ENCODE data around the gene LACTB. TPM values are rescaled to one million over a fixed set of nuclear protein-coding genes. Genes with fewer than 3 reads are reported as not detected.

Gene LACTB
- total and polyA plus RNA-seq, 2 experiments from 2014 or later = 15.2 to 20.9 TPM

DNA sequence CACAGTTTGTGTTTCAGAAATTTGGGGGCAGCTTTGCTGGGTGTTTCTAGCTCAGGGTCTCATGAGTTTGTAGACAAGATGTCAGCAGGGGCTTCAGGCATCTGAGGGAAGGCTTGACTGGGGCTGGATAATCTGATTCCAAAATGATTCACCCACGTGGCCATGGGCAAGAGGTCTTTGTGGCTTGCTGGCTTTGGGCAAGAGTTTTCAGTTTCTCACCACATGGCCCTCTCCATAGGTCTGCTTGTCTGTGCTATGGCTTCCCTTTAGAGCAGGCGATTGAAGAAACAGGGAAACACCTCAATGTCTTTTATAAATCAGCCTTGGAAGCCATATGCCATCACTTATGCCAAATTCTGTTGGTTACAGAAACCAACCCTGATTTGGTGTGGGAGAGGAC is 23.8 kb downstream of the LACTB start (continued):
- TF ChIP-seq, protein P1, sequence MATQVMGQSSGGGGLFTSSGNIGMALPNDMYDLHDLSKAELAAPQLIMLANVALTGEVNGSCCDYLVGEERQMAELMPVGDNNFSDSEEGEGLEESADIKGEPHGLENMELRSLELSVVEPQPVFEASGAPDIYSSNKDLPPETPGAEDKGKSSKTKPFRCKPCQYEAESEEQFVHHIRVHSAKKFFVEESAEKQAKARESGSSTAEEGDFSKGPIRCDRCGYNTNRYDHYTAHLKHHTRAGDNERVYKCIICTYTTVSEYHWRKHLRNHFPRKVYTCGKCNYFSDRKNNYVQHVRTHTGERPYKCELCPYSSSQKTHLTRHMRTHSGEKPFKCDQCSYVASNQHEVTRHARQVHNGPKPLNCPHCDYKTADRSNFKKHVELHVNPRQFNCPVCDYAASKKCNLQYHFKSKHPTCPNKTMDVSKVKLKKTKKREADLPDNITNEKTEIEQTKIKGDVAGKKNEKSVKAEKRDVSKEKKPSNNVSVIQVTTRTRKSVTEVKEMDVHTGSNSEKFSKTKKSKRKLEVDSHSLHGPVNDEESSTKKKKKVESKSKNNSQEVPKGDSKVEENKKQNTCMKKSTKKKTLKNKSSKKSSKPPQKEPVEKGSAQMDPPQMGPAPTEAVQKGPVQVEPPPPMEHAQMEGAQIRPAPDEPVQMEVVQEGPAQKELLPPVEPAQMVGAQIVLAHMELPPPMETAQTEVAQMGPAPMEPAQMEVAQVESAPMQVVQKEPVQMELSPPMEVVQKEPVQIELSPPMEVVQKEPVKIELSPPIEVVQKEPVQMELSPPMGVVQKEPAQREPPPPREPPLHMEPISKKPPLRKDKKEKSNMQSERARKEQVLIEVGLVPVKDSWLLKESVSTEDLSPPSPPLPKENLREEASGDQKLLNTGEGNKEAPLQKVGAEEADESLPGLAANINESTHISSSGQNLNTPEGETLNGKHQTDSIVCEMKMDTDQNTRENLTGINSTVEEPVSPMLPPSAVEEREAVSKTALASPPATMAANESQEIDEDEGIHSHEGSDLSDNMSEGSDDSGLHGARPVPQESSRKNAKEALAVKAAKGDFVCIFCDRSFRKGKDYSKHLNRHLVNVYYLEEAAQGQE (IDR thresholded peaks at IDR 0.05; ENCODE audit: unreplicated experiment) = no peak
- no peak for TF ChIP-seq POLR2AphosphoS5 (IDR thresholded peaks at IDR 0.05; ENCODE audit: low read depth)
- TF ChIP-seq NANOG (IDR thresholded peaks at IDR 0.05; ENCODE audit: borderline replicate concordance) = no peak
- no peak for TF ChIP-seq STAT1 (IDR thresholded peaks at IDR 0.05; ENCODE audit: unreplicated experiment)
- TF ChIP-seq EZH2 (IDR thresholded peaks at IDR 0.05; ENCODE audit: low read depth, unreplicated experiment) = no peak
- no peak for TF ChIP-seq ZNF114 (CRISPR knock-in tag; IDR thresholded peaks at IDR 0.05)
- TF ChIP-seq ETS1 (IDR thresholded peaks at IDR 0.05) = no peak
- no peak for TF ChIP-seq CREB1 (CRISPR knock-in tag; IDR thresholded peaks at IDR 0.05; ENCODE audit: low read depth)
- TF ChIP-seq EZH2phosphoT487 (IDR thresholded peaks at IDR 0.05; ENCODE audit: unreplicated experiment) = no peak
- no peak for TF ChIP-seq JUNB (IDR thresholded peaks at IDR 0.05; ENCODE audit: unreplicated experiment)

DNA sequence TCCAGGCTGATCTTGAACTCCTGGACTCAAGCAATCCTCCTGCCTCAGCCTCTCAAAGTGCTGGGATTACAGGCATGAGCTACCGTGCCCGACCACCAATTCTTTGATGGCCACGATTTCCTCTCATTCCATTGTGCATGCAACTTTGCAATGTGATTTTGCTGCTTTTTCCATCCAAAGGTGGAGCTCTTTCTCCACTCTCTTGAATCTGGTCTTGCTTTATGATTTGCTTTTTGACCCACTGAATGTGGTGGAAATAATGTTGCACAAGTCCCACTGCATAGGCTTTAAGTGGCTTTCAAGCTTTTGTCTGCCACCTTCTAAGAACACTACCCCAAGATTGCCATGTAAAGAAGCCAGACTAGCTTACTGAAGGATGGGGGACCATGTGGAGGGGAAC is 25.0 kb downstream of the LACTB start:
- no peaks in the 10 kb centered on the region for H3K4me1 ChIP-seq (ENCODE audit: insufficient read depth)
- ATAC-seq (no peak), DNase-seq (ENCODE audit: low spot score) (no peak)
- H4K20me1 ChIP-seq (replicated peaks; ENCODE audit: insufficient read depth) = no peaks in the 10 kb centered on the region
- H3K9me3 Mint-ChIP-seq = no peaks in the 10 kb centered on the region; the same call in 2 of the 3 replicates
- no peaks in the 10 kb centered on the region for H3F3A ChIP-seq (replicated peaks; ENCODE audit: low read depth)
- peaks cover 3% of the 10 kb centered on the region for H3K27me3 Mint-ChIP-seq (ENCODE audit: insufficient read depth, low read depth, poor library complexity)
- H3K27ac Mint-ChIP-seq = no peak overlapping the region
- H2AFZ ChIP-seq = no peak overlapping the region
- H3K4me1 Mint-ChIP-seq = no peaks in the 10 kb centered on the region
- peaks cover 14% of the 10 kb centered on the region; the same call in 2 of the 3 replicates for H3K36me3 Mint-ChIP-seq (ENCODE audit: low read depth)
- H3K4me3 Mint-ChIP-seq = no peak overlapping the region
- no peaks in the 10 kb centered on the region for H3K36me3 ChIP-seq (ENCODE audit: insufficient read depth)
- H3K27ac ChIP-seq (ENCODE audit: low read depth) = 0 out of 2 replicates have a peak overlapping the region, but pooled peaks have one; percentile 27
- H3K79me2 ChIP-seq (replicated peaks; ENCODE audit: insufficient read depth) = no peaks in the 10 kb centered on the region
- H3K9me2 ChIP-seq (ENCODE audit: insufficient read depth) = 0 out of 2 replicates have a peak, but pooled peaks cover 3% of the 10 kb centered on the region
- no peaks in the 10 kb centered on the region for H3K27me3 ChIP-seq (ENCODE audit: insufficient read depth)
- H3K4me2 ChIP-seq = no peak overlapping the region
- H3K4me3 ChIP-seq = no peak overlapping the region
- TF ChIP-seq, protein P2, sequence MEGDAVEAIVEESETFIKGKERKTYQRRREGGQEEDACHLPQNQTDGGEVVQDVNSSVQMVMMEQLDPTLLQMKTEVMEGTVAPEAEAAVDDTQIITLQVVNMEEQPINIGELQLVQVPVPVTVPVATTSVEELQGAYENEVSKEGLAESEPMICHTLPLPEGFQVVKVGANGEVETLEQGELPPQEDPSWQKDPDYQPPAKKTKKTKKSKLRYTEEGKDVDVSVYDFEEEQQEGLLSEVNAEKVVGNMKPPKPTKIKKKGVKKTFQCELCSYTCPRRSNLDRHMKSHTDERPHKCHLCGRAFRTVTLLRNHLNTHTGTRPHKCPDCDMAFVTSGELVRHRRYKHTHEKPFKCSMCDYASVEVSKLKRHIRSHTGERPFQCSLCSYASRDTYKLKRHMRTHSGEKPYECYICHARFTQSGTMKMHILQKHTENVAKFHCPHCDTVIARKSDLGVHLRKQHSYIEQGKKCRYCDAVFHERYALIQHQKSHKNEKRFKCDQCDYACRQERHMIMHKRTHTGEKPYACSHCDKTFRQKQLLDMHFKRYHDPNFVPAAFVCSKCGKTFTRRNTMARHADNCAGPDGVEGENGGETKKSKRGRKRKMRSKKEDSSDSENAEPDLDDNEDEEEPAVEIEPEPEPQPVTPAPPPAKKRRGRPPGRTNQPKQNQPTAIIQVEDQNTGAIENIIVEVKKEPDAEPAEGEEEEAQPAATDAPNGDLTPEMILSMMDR (conservative IDR thresholded peaks at IDR 0.05; ENCODE audit: low read depth in 2 of 2) = peak in 1 of 2 experiments; percentile 41; a peak in 2 of 4 replicates
- TF ChIP-seq EZH2phosphoT487 (IDR thresholded peaks at IDR 0.05; ENCODE audit: unreplicated experiment) (no peak), NANOG (IDR thresholded peaks at IDR 0.05; ENCODE audit: borderline replicate concordance) (no peak)

All from GM23338 (cell line).